ENCODE data around the gene DDIT3.
"Not testable (repeated sequence)": the region's sequence is repeated elsewhere in the genome, so short reads cannot be mapped to it uniquely, and the experiment has no call there.

DDIT3 gene

GRCh38 chr12:57520053-57520818 is at the start of gene DDIT3:
TSS of gene DDIT3 (minus strand) at chr12:57520514. CDS start at chr12:57517406, 3,108 bp downstream.
- DNase-seq: peak; percentile 100

- no peak for DNase-seq
Measured at GRCh38 chr12:57569858-57570257, 49.5 kb upstream of the DDIT3 start.

- no peak for DNase-seq
Measured at GRCh38 chr12:57568838-57569237, 48.5 kb upstream of the DDIT3 start.

- no peak for DNase-seq
Measured at GRCh38 chr12:57564178-57564740, 43.9 kb upstream of the DDIT3 start.

- DNase-seq: no peak
Measured at GRCh38 chr12:57563358-57563757, 43.0 kb upstream of the DDIT3 start.

- DNase-seq: not testable (repeated sequence)
Measured at GRCh38 chr12:57561117-57561516, 40.8 kb upstream of the DDIT3 start.

- DNase-seq: no peak
Measured at GRCh38 chr12:57560516-57560915, 40.2 kb upstream of the DDIT3 start.

GRCh38 chr12:57558864-57559263 is 38.5 kb upstream of the DDIT3 start:
- no peak for DNase-seq

GRCh38 chr12:57554897-57555296 is 34.6 kb upstream of the DDIT3 start:
- DNase-seq: no peak

- no peak for DNase-seq
Measured at GRCh38 chr12:57554453-57554852, 34.1 kb upstream of the DDIT3 start.

- no peak for DNase-seq
Measured at GRCh38 chr12:57553343-57554202, 33.3 kb upstream of the DDIT3 start.

GRCh38 chr12:57552835-57553313 is 32.6 kb upstream of the DDIT3 start:
- DNase-seq: no peak

- DNase-seq: no peak
Measured at GRCh38 chr12:57552306-57552651, 32.0 kb upstream of the DDIT3 start.

GRCh38 chr12:57551637-57552305 is 31.5 kb upstream of the DDIT3 start:
- DNase-seq: no peak

GRCh38 chr12:57550641-57551549 is 30.6 kb upstream of the DDIT3 start:
- DNase-seq: no peak

GRCh38 chr12:57549909-57550640 is 29.8 kb upstream of the DDIT3 start, which contains the start of gene KIF5A:
TSS of gene KIF5A (plus strand) at chr12:57550044. CDS start at chr12:57550272, 228 bp downstream.
- DNase-seq: peak; percentile 25

- no peak for DNase-seq
Measured at GRCh38 chr12:57549203-57549908, 29.0 kb upstream of the DDIT3 start.

GRCh38 chr12:57548488-57548887 is 28.2 kb upstream of the DDIT3 start:
- DNase-seq: no peak

- no peak for DNase-seq
Measured at GRCh38 chr12:57548013-57548315, 27.6 kb upstream of the DDIT3 start.

GRCh38 chr12:57547288-57548012 is 27.1 kb upstream of the DDIT3 start:
- no peak for DNase-seq

All from activated CD4-positive, alpha-beta T cell treated with anti-CD3 and anti-CD28 coated beads for 1 hour (primary cell).